ENCODE measurements around the gene TRAF3IP3. TPM values are rescaled to one million over a fixed set of nuclear protein-coding genes. Genes with fewer than 3 reads are reported as not detected.

Gene TRAF3IP3
- total and polyA plus RNA-seq, 2 donors (not counting 3 experiments of a cell fraction or from before 2014, with no cell fraction given) = not detected

DNA sequence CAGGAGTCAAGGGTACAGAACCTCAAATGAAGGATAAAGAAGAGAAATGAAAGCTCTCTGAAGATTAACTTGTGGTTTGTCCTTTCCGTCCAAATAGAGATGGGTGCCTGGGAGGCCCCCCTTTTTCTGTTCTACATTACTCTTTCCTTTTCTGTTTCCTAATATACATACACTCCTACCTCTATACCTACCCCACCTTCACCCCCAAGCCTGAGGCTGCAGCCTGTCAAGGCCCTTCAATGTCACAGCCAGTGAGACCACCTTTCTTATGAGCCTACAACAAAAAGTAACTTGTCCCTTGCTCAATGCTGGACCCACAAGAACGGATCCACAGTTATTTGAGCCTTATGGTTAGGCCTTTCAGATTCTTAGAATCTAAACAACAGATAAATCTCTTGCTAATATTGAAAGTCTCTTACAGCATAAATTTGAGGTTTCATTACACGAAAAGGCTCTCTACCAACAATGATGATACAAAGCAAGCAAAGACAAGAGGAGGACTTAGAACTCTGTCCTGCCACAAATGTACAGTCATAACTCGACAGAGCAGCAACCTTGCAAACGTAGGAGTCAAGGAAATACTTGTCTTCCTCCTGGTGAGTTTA is 4.1 kb upstream of the TRAF3IP3 start:
- FAIRE-seq = no peak
- CTCF ChIA-PET = interaction anchor here (0.8 to 2.0 kb wide), 4 partner anchors 9 to 184 kb away, joined by 3 to 5 read pairs (median 3); no protein-coding TSS in a partner anchor
- intact Hi-C loops (cut with micrococcal nuclease) = no loop called here

More for the DNA sequence above, 4.1 kb upstream of the TRAF3IP3 start:
- Histone ChIP-seq H3K4me3 (replicated peaks in 1 of 3; ENCODE audit: insufficient read depth in 1 of 3, low read depth in 1 of 3, low read length in 3 of 3) (no peak overlapping the region), H3K9me3 (replicated peaks; ENCODE audit: control insufficient read depth, insufficient read depth, low read length) (no peaks in the 10 kb centered on the region), H3K4me1 (ENCODE audit: control insufficient read depth, extremely low read depth, insufficient read depth, low read length) (no peaks in the 10 kb centered on the region), H3K27ac (ENCODE audit: insufficient read depth, low read depth, low read length) (no peak overlapping the region), H3K79me2 (ENCODE audit: control insufficient read depth, insufficient read depth, low read length) (no peaks in the 10 kb centered on the region), H3K9me1 (replicated peaks; ENCODE audit: control insufficient read depth, extremely low read depth, insufficient read depth, low read length) (no peaks in the 10 kb centered on the region), H3K36me3 (ENCODE audit: control insufficient read depth in 2 of 2, extremely low read depth in 1 of 2, insufficient read depth in 2 of 2, low read length in 2 of 2) (no peaks in the 10 kb centered on the region), H3K27me3 (ENCODE audit: control insufficient read depth in 2 of 2, insufficient read depth in 2 of 2, low read length in 2 of 2) (no peaks in the 10 kb centered on the region), H2AFZ (ENCODE audit: low read depth, low read length) (no peak overlapping the region), H3K4me2 (ENCODE audit: insufficient read depth, low read length) (no peak overlapping the region), H4K20me1 (replicated peaks; ENCODE audit: control insufficient read depth, extremely low read depth, insufficient read depth, low read length) (no peaks in the 10 kb centered on the region), H3K9ac (replicated peaks; ENCODE audit: extremely low read depth, insufficient read depth, low read length) (no peak overlapping the region)
- no peak for DNase-seq (ENCODE audit: low read depth, low spot score)
- dilution Hi-C loops (cut with MboI; ENCODE audit: extremely low pct_ligation_motif_present, low sequenced_read_pairs) = no loop called here
- POLR2A ChIA-PET = no interaction called here
- BruUV-seq (replicated peaks) = no TSS peak
- TF ChIP-seq, protein P1, sequence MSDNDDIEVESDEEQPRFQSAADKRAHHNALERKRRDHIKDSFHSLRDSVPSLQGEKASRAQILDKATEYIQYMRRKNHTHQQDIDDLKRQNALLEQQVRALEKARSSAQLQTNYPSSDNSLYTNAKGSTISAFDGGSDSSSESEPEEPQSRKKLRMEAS (IDR thresholded peaks at IDR 0.05; ENCODE audit: insufficient read depth, insufficient read length) = no peak
- no peak for TF ChIP-seq POLR2AphosphoS5 (IDR thresholded peaks at IDR 0.05; ENCODE audit: insufficient read depth, low read depth, low read length)
- no peak for TF ChIP-seq FOS (IDR thresholded peaks at IDR 0.05; ENCODE audit: borderline replicate concordance, insufficient read depth, low read length)
- no peak for TF ChIP-seq MYC (IDR thresholded peaks at IDR 0.05; ENCODE audit: low read depth, low read length)
- no peak for TF ChIP-seq GATA2 (IDR thresholded peaks at IDR 0.05; ENCODE audit: insufficient read depth, insufficient read length, low read depth, low read length)
- TF ChIP-seq EZH2 (IDR thresholded peaks at IDR 0.05; ENCODE audit: borderline replicate concordance, low read depth, low read length, severe bottlenecking) = no peak
- no peak for TF ChIP-seq POLR2A (IDR thresholded peaks at IDR 0.05; ENCODE audit: low read depth, low read length)
- TF ChIP-seq, protein P2, sequence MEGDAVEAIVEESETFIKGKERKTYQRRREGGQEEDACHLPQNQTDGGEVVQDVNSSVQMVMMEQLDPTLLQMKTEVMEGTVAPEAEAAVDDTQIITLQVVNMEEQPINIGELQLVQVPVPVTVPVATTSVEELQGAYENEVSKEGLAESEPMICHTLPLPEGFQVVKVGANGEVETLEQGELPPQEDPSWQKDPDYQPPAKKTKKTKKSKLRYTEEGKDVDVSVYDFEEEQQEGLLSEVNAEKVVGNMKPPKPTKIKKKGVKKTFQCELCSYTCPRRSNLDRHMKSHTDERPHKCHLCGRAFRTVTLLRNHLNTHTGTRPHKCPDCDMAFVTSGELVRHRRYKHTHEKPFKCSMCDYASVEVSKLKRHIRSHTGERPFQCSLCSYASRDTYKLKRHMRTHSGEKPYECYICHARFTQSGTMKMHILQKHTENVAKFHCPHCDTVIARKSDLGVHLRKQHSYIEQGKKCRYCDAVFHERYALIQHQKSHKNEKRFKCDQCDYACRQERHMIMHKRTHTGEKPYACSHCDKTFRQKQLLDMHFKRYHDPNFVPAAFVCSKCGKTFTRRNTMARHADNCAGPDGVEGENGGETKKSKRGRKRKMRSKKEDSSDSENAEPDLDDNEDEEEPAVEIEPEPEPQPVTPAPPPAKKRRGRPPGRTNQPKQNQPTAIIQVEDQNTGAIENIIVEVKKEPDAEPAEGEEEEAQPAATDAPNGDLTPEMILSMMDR (IDR thresholded peaks at IDR 0.05; ENCODE audit: extremely low read depth in 1 of 2, insufficient read depth in 1 of 2, low read depth in 1 of 2, low read length in 2 of 2) = no peak
